Measurements from ENCODE around the gene AIFM2. TPM values are rescaled to one million over a fixed set of nuclear protein-coding genes. Genes with fewer than 3 reads are reported as not detected.

Gene AIFM2
- total and polyA plus RNA-seq, 2 of the 13 experiments (the other 11 are each of a cell fraction or from before 2014, with no cell fraction given), result 20.3 to 29.5 TPM

GRCh38 chr10:70130878-70131559 lies 1.6 kb downstream of the AIFM2 start (continued):
- TF ChIP-seq RORA (CRISPR knock-in tag; IDR thresholded peaks at IDR 0.05) (no peak), BORCS8-MEF2B (CRISPR knock-in tag; IDR thresholded peaks at IDR 0.05) (no peak), MXI1 (IDR thresholded peaks at IDR 0.05; ENCODE audit: borderline replicate concordance, low read depth, low read length) (no peak), ZEB1 (IDR thresholded peaks at IDR 0.05; ENCODE audit: insufficient replicate concordance, low read depth) (no peak), ZUFSP (CRISPR knock-in tag; IDR thresholded peaks at IDR 0.05; ENCODE audit: borderline replicate concordance) (no peak), HBP1 (CRISPR knock-in tag; IDR thresholded peaks at IDR 0.05; ENCODE audit: low read depth) (no peak), PHF5A (CRISPR knock-in tag; IDR thresholded peaks at IDR 0.05; ENCODE audit: low read depth, unreplicated experiment) (no peak), NPAS2 (CRISPR knock-in tag; IDR thresholded peaks at IDR 0.05; ENCODE audit: borderline replicate concordance) (no peak), PAXIP1 (CRISPR knock-in tag; conservative IDR thresholded peaks at IDR 0.05) (no peak; the same call in none of the 2 replicates), CBX5 (CRISPR knock-in tag; IDR thresholded peaks at IDR 0.05; ENCODE audit: borderline replicate concordance) (no peak), ZNF776 (CRISPR knock-in tag; IDR thresholded peaks at IDR 0.05) (0 out of 2 replicates have a peak, but pooled peaks have one; percentile 50), ZNF816 (CRISPR knock-in tag; IDR thresholded peaks at IDR 0.05; ENCODE audit: borderline replicate concordance) (no peak), FOXP1 (IDR thresholded peaks at IDR 0.05) (no peak), FOXP1 (CRISPR knock-in tag; IDR thresholded peaks at IDR 0.05) (no peak; the same call in 1 of the 2 replicates), NONO (IDR thresholded peaks at IDR 0.05) (no peak), NONO (CRISPR knock-in tag; conservative IDR thresholded peaks at IDR 0.05) (no peak), ATRX (CRISPR knock-in tag; IDR thresholded peaks at IDR 0.05; ENCODE audit: borderline replicate concordance) (no peak), PREB (CRISPR knock-in tag; IDR thresholded peaks at IDR 0.05) (no peak), PRMT3 (CRISPR knock-in tag; IDR thresholded peaks at IDR 0.05; ENCODE audit: borderline replicate concordance, low read depth) (no peak), DZIP1 (CRISPR knock-in tag; IDR thresholded peaks at IDR 0.05) (no peak)

Data from HepG2 (cell line).